SH-SY5Y (cell line): ENCODE results near the gene FPGT.

Experiments
- GATA2 ChIP-seq: IDR thresholded peaks from 2 replicates; pipeline ENCODE4 v1.6.1; 2011; ENCODE audit warnings: mild to moderate bottlenecking, low read depth, low read length
- GATA3 ChIP-seq: IDR thresholded peaks from 2 replicates; pipeline ENCODE4 v1.6.1; 2011; ENCODE audit warnings: low read depth, mild to moderate bottlenecking, low read length, moderate library complexity

The FPGT gene

DNA sequence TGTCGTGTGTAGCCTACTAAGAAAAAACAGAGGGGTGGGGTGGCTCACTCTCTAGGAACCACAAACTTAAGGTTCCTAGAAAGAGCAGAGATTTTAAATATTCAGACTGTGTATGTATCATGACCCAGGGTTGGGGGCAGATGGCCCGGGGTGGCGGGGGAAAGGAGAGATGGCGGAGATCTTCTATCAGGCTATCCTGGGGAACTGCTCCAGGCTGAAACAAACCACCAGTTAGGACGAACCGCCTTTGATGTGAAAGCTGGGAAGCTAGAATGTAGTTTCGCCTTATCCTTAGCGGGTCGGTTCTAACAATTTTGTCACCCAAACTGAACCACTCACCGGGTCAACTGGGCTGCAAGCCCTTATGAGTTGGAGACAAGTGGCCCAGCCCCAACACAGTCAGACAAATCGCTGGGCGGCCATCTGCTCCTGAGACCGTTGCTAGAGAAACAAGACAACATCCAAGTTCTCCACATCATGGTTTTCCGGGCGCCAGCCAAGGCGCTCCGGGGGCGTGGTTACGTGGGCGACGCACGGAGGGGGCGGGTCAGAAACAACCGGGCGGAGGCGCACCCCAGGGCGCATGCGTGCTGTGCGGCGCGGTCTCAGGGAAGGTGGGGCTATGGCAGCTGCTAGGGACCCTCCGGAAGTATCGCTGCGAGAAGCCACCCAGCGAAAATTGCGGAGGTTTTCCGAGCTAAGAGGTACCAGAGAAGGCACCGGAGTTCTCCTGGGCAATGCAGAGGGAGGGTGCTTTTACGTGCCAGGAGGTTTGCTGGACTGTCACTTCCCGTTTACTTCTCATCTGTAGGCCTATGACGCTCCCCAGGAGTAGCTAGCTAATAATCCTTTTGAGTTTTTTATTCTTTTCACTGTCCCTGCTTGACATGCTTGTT lies at the start of gene FPGT, which contains the start of gene LRRIQ3:
Gene FPGT, plus strand, starts transcription at position 586 of the 896 bp plus-strand sequence. Its CDS starts 37 bp downstream, at position 623.
Gene LRRIQ3, minus strand, starts transcription at position 520 of the 896 bp plus-strand sequence. CDS start 14,492 bp downstream, outside the sequence.
- no peak for TF ChIP-seq GATA2
- no peak for TF ChIP-seq GATA3

DNA sequence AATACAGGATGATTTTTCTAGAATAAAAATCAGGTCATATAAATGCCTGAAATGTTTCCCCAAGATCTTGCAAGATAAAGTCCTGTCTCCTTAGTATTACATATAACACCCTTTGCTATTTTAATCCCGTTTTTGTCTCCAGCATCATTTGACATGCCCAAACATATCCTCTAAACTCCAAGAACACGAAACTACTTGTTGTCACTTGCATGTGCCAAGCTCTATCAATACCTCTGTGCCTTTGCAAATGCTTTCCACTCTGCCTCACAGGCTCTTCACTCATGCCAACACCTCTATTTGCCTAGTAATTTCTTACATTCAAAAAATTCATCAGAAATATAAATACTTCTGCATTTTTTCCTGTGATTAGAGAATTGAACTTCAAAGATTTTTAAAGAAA lies 38.0 kb upstream of the FPGT start:
- no peak for TF ChIP-seq GATA3
- no peak for TF ChIP-seq GATA2

GRCh38 chr1:74161497-74161896 lies 36.5 kb upstream of the FPGT start:
- no peak for TF ChIP-seq GATA2

DNA sequence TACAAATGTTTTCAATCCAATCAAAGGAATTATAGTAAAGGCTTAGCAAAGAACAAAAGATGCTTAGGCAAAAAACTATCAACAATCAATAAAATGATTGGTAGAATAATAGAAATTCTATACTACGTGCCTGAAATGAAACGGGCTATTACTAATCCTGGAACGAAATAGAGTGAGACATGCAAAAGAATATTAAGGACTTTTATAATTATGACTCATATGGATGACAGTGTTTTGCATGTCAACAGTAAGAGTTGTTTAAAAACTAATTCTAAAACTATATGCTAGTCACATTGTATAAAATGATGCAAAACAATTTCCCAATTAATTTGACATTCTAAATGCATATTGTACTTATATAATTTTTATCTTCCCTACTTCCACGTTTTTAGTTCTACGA lies 35.7 kb upstream of the FPGT start:
- TF ChIP-seq GATA3: no peak

- TF ChIP-seq GATA2: no peak
- no peak for TF ChIP-seq GATA3
Observed at GRCh38 chr1:74180490-74180889, 17.6 kb upstream of the FPGT start.

DNA sequence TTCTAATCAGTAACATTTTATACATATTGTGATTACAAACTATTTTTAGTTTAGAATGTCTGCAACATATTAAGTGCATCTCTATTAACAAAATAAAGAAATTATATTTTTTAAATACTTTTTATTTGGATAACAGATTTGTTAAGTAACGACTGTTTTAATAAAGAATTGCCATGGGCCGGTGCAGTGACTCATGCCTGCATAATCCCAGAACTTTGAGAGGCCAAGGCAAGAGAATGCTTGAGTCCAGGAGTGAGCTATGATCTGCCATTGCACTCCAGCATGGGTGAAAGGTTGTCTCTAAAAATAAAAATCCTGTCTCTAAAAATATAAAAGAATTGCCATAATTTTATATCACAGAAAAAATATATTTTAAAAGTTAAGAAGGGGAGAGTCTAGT lies 4.1 kb upstream of the FPGT start:
- no peak for TF ChIP-seq GATA2

GRCh38 chr1:74195339-74195738 lies 2.7 kb upstream of the FPGT start:
- TF ChIP-seq GATA3 (no peak), GATA2 (no peak)

DNA sequence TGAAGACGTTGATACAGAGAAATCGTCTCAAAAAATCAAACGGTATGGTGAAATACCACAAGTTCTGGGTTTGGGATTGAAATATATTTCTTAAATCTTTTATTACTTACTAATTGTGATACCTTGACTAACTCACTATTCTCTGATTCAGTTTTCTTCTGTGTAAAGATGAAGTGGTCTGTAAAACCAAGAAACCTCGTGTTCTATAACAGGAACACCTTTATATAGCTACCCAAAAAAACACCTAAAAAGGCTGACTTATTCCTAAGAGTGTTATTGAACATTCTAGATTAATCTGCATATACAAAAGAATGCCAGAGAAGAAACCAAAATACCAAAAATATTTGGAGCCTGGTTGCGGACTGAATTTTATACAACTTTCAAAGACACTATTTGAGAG lies 787 bp upstream of the FPGT start:
- TF ChIP-seq GATA3 (no peak), GATA2 (no peak)

- TF ChIP-seq GATA3 (no peak), GATA2 (no peak)
Observed at GRCh38 chr1:74199504-74199903, 1.5 kb downstream of the FPGT start.

- no peak for TF ChIP-seq GATA3
- no peak for TF ChIP-seq GATA2
Observed at GRCh38 chr1:74205266-74205665, 7.2 kb downstream of the FPGT start.

- TF ChIP-seq GATA3: no peak
- TF ChIP-seq GATA2: no peak
Observed at GRCh38 chr1:74215229-74215628, 17.2 kb downstream of the FPGT start.

- TF ChIP-seq GATA3 (no peak), GATA2 (no peak)
Observed at GRCh38 chr1:74222701-74223100, 24.7 kb downstream of the FPGT start.

DNA sequence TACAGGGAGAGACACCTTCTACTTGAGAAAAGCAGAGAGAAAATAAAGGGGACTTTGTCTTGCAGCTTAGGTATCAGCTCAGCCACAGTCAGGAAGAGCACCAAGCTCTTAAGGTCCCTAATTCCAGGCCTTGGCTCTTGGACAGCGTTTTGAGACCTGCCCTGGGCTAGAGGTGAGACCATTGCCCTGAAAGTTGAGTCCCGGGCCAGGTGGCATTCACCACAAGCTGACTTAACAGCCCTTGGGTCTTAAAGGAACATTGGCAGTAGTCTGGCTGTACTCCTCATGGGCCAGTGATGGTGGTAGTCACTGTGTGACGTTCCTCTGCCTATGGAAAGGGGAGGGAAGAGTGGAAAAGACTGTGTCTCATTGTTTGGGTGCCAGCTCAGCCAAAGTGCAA lies 25.4 kb downstream of the FPGT start:
- no peak for TF ChIP-seq GATA2
- no peak for TF ChIP-seq GATA3

- no peak for TF ChIP-seq GATA3
- no peak for TF ChIP-seq GATA2
Observed at GRCh38 chr1:74235153-74235552, 37.1 kb downstream of the FPGT start, which contains the start of gene TNNI3K. Gene TNNI3K, plus strand, starts transcription at chr1:74235387. Its CDS starts 65 bp downstream, at chr1:74235452.

- TF ChIP-seq GATA2 (no peak), GATA3 (no peak)
Observed at GRCh38 chr1:74236440-74236839, 38.4 kb downstream of the FPGT start.

GRCh38 chr1:74237035-74237434 lies 39.0 kb downstream of the FPGT start:
- no peak for TF ChIP-seq GATA3
- no peak for TF ChIP-seq GATA2
